CD14-positive monocyte (primary cell): ENCODE data around the gene HNF1B. TPM values are rescaled to one million over a fixed set of nuclear protein-coding genes. Genes with fewer than 3 reads are reported as not detected.

Experiments used
- DNase-seq, 3 donors: peaks; one replicate each; pipeline ENCODE4 v3.0.0-alpha.2; 2011 to 2022
- H2AFZ ChIP-seq: 2 replicates; pipeline ENCODE4 v1.6.0; 2012; ENCODE audit warnings: mild to moderate bottlenecking, low read depth, low read length, inconsistent platforms; ENCODE audit not compliant: insufficient read depth, poor library complexity, severe bottlenecking
- H3K27ac ChIP-seq, 2 donors: 1 replicate in 1 of 2; 2 replicates in 1 of 2; pipeline ENCODE4 v1.5.1; 2012 to 2013; ENCODE audit warnings: low read length in 2 of 2, control low read depth in 1 of 2, inconsistent platforms in 1 of 2, low read depth in 1 of 2, mild to moderate bottlenecking in 1 of 2
- H3K27me3 ChIP-seq, 2 donors: one replicate each; pipeline versions ENCODE4 v1.6.0 to v1.6.1; 2011 to 2013; ENCODE audit warnings: low read length in 2 of 2; ENCODE audit not compliant: control insufficient read depth in 2 of 2, insufficient read depth in 2 of 2
- H3K36me3 ChIP-seq, 2 donors: replicated peaks in 1 of 2; 1 replicate in 1 of 2; 2 replicates in 1 of 2; pipeline versions ENCODE4 v1.5.1 to v1.6.1; 2012 to 2013; ENCODE audit warnings: low read length in 2 of 2, control low read depth in 1 of 2, inconsistent platforms in 1 of 2, mild to moderate bottlenecking in 1 of 2; ENCODE audit not compliant: insufficient read depth in 2 of 2, control insufficient read depth in 1 of 2
- H3K4me1 ChIP-seq, 2 donors: 1 replicate in 1 of 2; 2 replicates in 1 of 2; pipeline versions ENCODE4 v1.5.1 to v1.6.1; 2012 to 2013; ENCODE audit warnings: low read length in 2 of 2, control low read depth in 1 of 2, inconsistent platforms in 1 of 2, mild to moderate bottlenecking in 1 of 2, moderate library complexity in 1 of 2; ENCODE audit not compliant: insufficient read depth in 2 of 2, control insufficient read depth in 1 of 2
- H3K4me2 ChIP-seq: replicated peaks from 2 replicates; pipeline ENCODE3; 2012; ENCODE audit warnings: low read length, moderate library complexity, mild to moderate bottlenecking; ENCODE audit not compliant: poor library complexity, severe bottlenecking; ENCODE audit errors: extremely low read depth
- H3K4me3 ChIP-seq, 3 experiments: fragments of 200-600 bp in 1 of 3; sonication (generic) in 1 of 3; replicated peaks in 1 of 3; 1 replicate in 2 of 3; 2 replicates in 1 of 3; pipeline ENCODE4 v1.5.1; 2011 to 2013; ENCODE audit warnings: low read length in 3 of 3, mild to moderate bottlenecking in 3 of 3, control low read depth in 2 of 3, low read depth in 2 of 3, inconsistent platforms in 1 of 3, moderate library complexity in 1 of 3
- H3K79me2 ChIP-seq: 2 replicates; pipeline ENCODE4 v1.6.0; 2012; ENCODE audit warnings: mild to moderate bottlenecking, control low read depth, inconsistent platforms, low read length, moderate library complexity; ENCODE audit not compliant: insufficient read depth
- H3K9ac ChIP-seq: 2 replicates; pipeline ENCODE4 v1.6.0; 2017; ENCODE audit warnings: low read length, mild to moderate bottlenecking; ENCODE audit not compliant: insufficient read depth, poor library complexity, severe bottlenecking
- H3K9me3 ChIP-seq, 2 donors: replicated peaks in 1 of 2; 1 replicate in 1 of 2; 2 replicates in 1 of 2; pipeline versions ENCODE4 v1.5.1 to v1.6.1; 2012 to 2013; ENCODE audit warnings: low read length in 2 of 2, control low read depth in 1 of 2; ENCODE audit not compliant: control insufficient read depth in 1 of 2, insufficient read depth in 1 of 2
- H4K20me1 ChIP-seq: 2 replicates; pipeline ENCODE4 v1.6.0; 2012; ENCODE audit warnings: mild to moderate bottlenecking, low read length, control low read depth, moderate library complexity; ENCODE audit not compliant: insufficient read depth
- H3K27ac Mint-ChIP-seq, 7 donors: one replicate each; pipeline ENCODE4 v1.8.0; 2020; ENCODE audit warnings: mild to moderate bottlenecking in 7 of 7, mixed read lengths in 7 of 7, moderate library complexity in 6 of 7, inconsistent platforms in 2 of 7
- H3K27me3 Mint-ChIP-seq, 3 donors: one replicate each; pipeline ENCODE4 v1.8.0; 2021 to 2022; ENCODE audit warnings: low read depth in 3 of 3, mild to moderate bottlenecking in 3 of 3, mixed read lengths in 3 of 3, moderate library complexity in 3 of 3, inconsistent platforms in 1 of 3
- H3K36me3 Mint-ChIP-seq, 2 donors: one replicate each; pipeline ENCODE4 v1.8.0; 2020; ENCODE audit warnings: mixed read lengths in 2 of 2, inconsistent platforms in 1 of 2, mild to moderate bottlenecking in 1 of 2
- H3K4me1 Mint-ChIP-seq: one replicate; pipeline ENCODE4 v1.8.0; 2020; ENCODE audit warnings: mild to moderate bottlenecking, mixed read lengths
- H3K4me3 Mint-ChIP-seq, 2 donors: one replicate each; pipeline ENCODE4 v1.8.0; 2020; ENCODE audit warnings: mild to moderate bottlenecking in 2 of 2, mixed read lengths in 2 of 2, moderate library complexity in 1 of 2
- H3K9me3 Mint-ChIP-seq, 7 donors: one replicate each; pipeline ENCODE4 v1.8.0; 2020 to 2022; ENCODE audit warnings: mixed read lengths in 7 of 7, mild to moderate bottlenecking in 6 of 7, moderate library complexity in 6 of 7, inconsistent platforms in 2 of 7
- WGBS: methylation state at CpG from one replicate; pipeline ENCODE4 v1.1.5; 2013; ENCODE audit warnings: missing lambda C conversion rate; ENCODE audit not compliant: insufficient coverage; 5-methylcytosine and 5-hydroxymethylcytosine counted together
- intact Hi-C, 2 donors: fragments of 100-400 bp; cut with micrococcal nuclease; formaldehyde crosslinking; loops; one replicate each; pipeline versions ENCODE4 v1.15.0 to v1.15.1; 2023
- polyA minus RNA-seq: library from RNA; depleted of rRNA, polyadenylated mRNA; stranded (reverse); fragments of >200 nt; gene quantifications from 2 replicates; pipeline ENCODE4 v1.2.3, GENCODE V29; 2012
- polyA plus RNA-seq, 3 donors: library from polyadenylated mRNA; depleted of rRNA in 1 of 3; unstranded in 2 of 3; stranded (reverse) in 1 of 3; fragments of 300-500 nt in 2 of 3; fragments of >200 nt in 1 of 3; fragmentation: Illumina TruSeq in 2 of 3; gene quantifications; 1 replicate in 2 of 3; 2 replicates in 1 of 3; pipeline ENCODE4 v1.2.3, GENCODE V29; 2012 to 2021
- total RNA-seq, 12 experiments: library from RNA in 1 of 12; stranded (reverse) in 1 of 12; fragments of 120-200 nt in 1 of 12; gene quantifications; one replicate each; pipeline ENCODE4 v1.2.4 and lab custom pipeline; 2013 to 2026; ENCODE audit warnings: mixed read lengths in 6 of 12, inconsistent platforms in 1 of 12
- TF ChIP-seq, protein P1 (sequence below): fragments of 200-600 bp; IDR thresholded peaks from one replicate; pipeline ENCODE4 v1.8.0; 2022; ENCODE audit warnings: antibody characterized with exemption, mild to moderate bottlenecking

Gene HNF1B, protein sequence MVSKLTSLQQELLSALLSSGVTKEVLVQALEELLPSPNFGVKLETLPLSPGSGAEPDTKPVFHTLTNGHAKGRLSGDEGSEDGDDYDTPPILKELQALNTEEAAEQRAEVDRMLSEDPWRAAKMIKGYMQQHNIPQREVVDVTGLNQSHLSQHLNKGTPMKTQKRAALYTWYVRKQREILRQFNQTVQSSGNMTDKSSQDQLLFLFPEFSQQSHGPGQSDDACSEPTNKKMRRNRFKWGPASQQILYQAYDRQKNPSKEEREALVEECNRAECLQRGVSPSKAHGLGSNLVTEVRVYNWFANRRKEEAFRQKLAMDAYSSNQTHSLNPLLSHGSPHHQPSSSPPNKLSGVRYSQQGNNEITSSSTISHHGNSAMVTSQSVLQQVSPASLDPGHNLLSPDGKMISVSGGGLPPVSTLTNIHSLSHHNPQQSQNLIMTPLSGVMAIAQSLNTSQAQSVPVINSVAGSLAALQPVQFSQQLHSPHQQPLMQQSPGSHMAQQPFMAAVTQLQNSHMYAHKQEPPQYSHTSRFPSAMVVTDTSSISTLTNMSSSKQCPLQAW
- not detected for total RNA-seq (2013)
- polyA plus RNA-seq (not detected), polyA minus RNA-seq (not detected in 2 replicates), total RNA-seq (lab: John Stamatoyannopoulos, UW) (0.07 to 1.0 (median 0.48) reads per million in 11 experiments)

DNA sequence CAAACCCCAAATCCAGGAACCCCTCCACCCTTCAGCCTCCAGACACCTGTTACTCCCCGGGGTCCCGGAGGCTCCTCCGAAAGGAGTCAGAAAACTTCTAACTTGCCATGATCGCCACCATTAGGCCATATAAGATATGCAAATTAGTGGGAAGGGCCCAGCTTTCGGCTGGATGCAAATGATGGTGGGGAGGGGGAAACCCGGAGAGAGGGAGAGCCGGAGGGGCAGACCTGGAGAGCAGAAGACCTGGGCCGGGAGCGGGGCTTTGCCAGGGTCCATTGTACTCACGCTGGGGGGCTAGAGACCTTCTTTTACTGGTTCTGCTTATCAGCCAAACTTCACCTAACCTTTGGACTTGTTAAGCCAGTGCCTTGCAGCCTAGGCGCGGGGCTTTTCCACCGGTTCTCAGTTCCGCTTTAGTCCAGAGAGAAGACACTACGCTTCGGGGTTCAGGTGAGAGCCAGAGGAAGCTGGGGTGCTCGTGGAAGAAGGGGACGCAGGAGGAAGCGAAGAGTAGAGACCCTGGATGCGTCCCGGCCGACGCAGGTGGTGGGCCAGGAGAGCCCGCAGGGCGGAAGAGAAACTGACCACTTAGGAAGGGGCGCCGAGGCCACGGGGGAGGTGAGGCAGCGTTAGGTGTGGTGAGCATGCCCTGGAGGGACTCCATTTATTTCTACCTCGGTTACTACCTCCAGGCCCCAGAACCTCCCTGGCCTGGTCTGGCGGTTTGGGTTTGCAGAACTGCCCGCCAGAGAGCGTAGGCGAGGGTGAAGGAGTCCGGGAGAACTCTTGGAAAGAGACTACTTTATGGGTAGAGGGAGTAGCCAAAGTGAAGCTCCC lies at the start of gene HNF1B:
HNF1B (minus strand) TSS at position 99 of the 840 bp plus-strand sequence. CDS start 175 bp downstream, outside the sequence.
- no peak within 1 kb of the TSS for H3K27ac ChIP-seq
- H3K27ac Mint-ChIP-seq: peak within 1 kb of the TSS in 1 of 7 donors; percentile 33
- H3K36me3 Mint-ChIP-seq: peaks cover 2 to 3% of the 10 kb centered on the region in 2 donors
- H3K4me3 ChIP-seq: peak within 1 kb of the TSS in 1 of 3 experiments; percentile 38
- no peaks in the 10 kb centered on the region for H3K79me2 ChIP-seq
- H3K4me2 ChIP-seq: peak within 1 kb of the TSS; percentile 65
- no peak within 1 kb of the TSS for H3K9ac ChIP-seq
- H3K4me1 Mint-ChIP-seq: peaks cover 34% of the 10 kb centered on the region
- TF ChIP-seq, protein P1, sequence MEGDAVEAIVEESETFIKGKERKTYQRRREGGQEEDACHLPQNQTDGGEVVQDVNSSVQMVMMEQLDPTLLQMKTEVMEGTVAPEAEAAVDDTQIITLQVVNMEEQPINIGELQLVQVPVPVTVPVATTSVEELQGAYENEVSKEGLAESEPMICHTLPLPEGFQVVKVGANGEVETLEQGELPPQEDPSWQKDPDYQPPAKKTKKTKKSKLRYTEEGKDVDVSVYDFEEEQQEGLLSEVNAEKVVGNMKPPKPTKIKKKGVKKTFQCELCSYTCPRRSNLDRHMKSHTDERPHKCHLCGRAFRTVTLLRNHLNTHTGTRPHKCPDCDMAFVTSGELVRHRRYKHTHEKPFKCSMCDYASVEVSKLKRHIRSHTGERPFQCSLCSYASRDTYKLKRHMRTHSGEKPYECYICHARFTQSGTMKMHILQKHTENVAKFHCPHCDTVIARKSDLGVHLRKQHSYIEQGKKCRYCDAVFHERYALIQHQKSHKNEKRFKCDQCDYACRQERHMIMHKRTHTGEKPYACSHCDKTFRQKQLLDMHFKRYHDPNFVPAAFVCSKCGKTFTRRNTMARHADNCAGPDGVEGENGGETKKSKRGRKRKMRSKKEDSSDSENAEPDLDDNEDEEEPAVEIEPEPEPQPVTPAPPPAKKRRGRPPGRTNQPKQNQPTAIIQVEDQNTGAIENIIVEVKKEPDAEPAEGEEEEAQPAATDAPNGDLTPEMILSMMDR: no peak
- intact Hi-C loops: no loop called here
- H3K36me3 ChIP-seq: no peaks in the 10 kb centered on the region
- H3K9me3 Mint-ChIP-seq: peaks cover 0 to 30% (median 7%) of the 10 kb centered on the region in 7 donors
- H3K4me1 ChIP-seq: peaks cover 35 to 42% of the 10 kb centered on the region in 2 donors
- H3K27me3 Mint-ChIP-seq: peaks cover 83 to 87% (median 85%) of the 10 kb centered on the region in 3 donors
- peak within 1 kb of the TSS; percentile 24 to 87 for H3K4me3 Mint-ChIP-seq
- peak within 1 kb of the TSS; percentile 18 for H2AFZ ChIP-seq
- H3K27me3 ChIP-seq: peaks cover 76 to 88% of the 10 kb centered on the region in 2 donors
- WGBS: 5% methylated on average over 16 of the region's 35 CpGs
- peaks cover 0 to 29% of the 10 kb centered on the region in 2 donors for H3K9me3 ChIP-seq
- DNase-seq: peak; percentile 44 to 80 (median 64)
- H4K20me1 ChIP-seq: no peaks in the 10 kb centered on the region

DNA sequence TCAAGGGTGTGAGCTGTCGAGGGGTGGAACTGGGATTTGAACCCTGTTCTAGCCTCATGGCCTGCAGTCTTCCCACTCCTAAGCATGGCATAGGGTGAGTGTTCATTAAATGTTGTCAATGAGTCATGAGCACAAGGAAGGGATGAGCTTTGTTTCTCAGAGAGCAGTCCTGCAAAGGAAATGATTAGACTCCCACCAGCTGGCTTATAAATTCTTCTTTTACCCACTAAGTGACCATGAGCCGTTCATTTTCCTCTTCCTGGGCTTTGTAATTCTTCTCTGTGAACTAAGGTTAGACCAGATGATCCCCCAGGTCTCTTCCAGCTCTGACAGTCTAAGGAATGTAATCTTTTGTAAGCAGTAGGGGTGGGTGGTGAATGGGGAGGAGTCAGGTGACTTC lies 47.9 kb upstream of the HNF1B start:
- Histone ChIP-seq H3K9ac (no peak overlapping the region), H3K36me3 (no peaks in the 10 kb centered on the region), H3K79me2 (no peaks in the 10 kb centered on the region), H3K27me3 (peaks cover 0 to 5% of the 10 kb centered on the region in 2 donors), H4K20me1 (no peaks in the 10 kb centered on the region), H3K4me1 (no peaks in the 10 kb centered on the region), H3K4me2 (no peak overlapping the region), H2AFZ (no peak overlapping the region), H3K9me3 (no peaks in the 10 kb centered on the region), H3K27ac (no peak overlapping the region), H3K4me3 (no peak overlapping the region)
- Mint-ChIP-seq H3K4me3 (no peak overlapping the region), H3K27ac (peak overlapping the region in 1 of 7 donors; percentile 36), H3K9me3 (peaks cover 0 to 3% (median 0%) of the 10 kb centered on the region in 7 donors), H3K4me1 (no peaks in the 10 kb centered on the region), H3K27me3 (peaks cover 2 to 10% (median 8%) of the 10 kb centered on the region in 3 donors), H3K36me3 (no peaks in the 10 kb centered on the region)
- intact Hi-C loops: loop anchor here in 1 of 2 donors (5.0 kb wide), 1 partner anchor 90 kb away; no protein-coding TSS in a partner anchor
- no CpG with 5 or more reads among the region's 2 CpGs for WGBS
- DNase-seq: no peak
- TF ChIP-seq, protein P1: no peak
